ENCODE results near the gene GBP7.
"Not testable (repeated sequence)": the region's sequence is repeated elsewhere in the genome, so short reads cannot be mapped to it uniquely, and the experiment has no call there.

The GBP7 gene

GRCh38 chr1:89147678-89148658 lies 27.8 kb downstream of the GBP7 start:
- Histone ChIP-seq H3K4me1 (peaks cover 8% of the 10 kb centered on the region; the same call in 1 of the 2 replicates), H3K9me3 (no peaks in the 10 kb centered on the region), H4K20me1 (no peaks in the 10 kb centered on the region)

GRCh38 chr1:89146721-89147120 lies 29.1 kb downstream of the GBP7 start:
- H3K9ac ChIP-seq: no peak overlapping the region
- H4K20me1 ChIP-seq: no peaks in the 10 kb centered on the region
- TF ChIP-seq Cebpa-rat (IDR thresholded peaks at IDR 0.05): no peak
- no peak overlapping the region for H3K27ac ChIP-seq
- no peak overlapping the region for H3K4me2 ChIP-seq
- no peaks in the 10 kb centered on the region for H3K9me3 ChIP-seq
- H3K36me3 ChIP-seq: no peaks in the 10 kb centered on the region
- H3K27me3 ChIP-seq: no peaks in the 10 kb centered on the region
- H3K4me1 ChIP-seq: peaks cover 8% of the 10 kb centered on the region; the same call in 1 of the 2 replicates
- no peak overlapping the region for H3K4me3 ChIP-seq

More at GRCh38 chr1:89147678-89148658, 27.8 kb downstream of the GBP7 start:
- Histone ChIP-seq H3K27ac (no peak overlapping the region), H3K4me3 (no peak overlapping the region), H3K9ac (no peak overlapping the region), H3K27me3 (no peaks in the 10 kb centered on the region), H3K4me2 (no peak overlapping the region), H3K36me3 (no peaks in the 10 kb centered on the region)
- TF ChIP-seq Cebpa-rat (IDR thresholded peaks at IDR 0.05): no peak

- H3K4me1 ChIP-seq: peaks cover 8% of the 10 kb centered on the region; the same call in 1 of the 2 replicates
- H3K36me3 ChIP-seq: no peaks in the 10 kb centered on the region
- no peaks in the 10 kb centered on the region for H3K27me3 ChIP-seq
- no peak overlapping the region for H3K9ac ChIP-seq
- H3K4me2 ChIP-seq: no peak overlapping the region
- no peak for TF ChIP-seq Cebpa-rat (IDR thresholded peaks at IDR 0.05)
- H3K4me3 ChIP-seq: no peak overlapping the region
- no peak overlapping the region for H3K27ac ChIP-seq
- no peaks in the 10 kb centered on the region for H4K20me1 ChIP-seq
- no peaks in the 10 kb centered on the region for H3K9me3 ChIP-seq
Observed at GRCh38 chr1:89143484-89143883, 32.3 kb downstream of the GBP7 start.

GRCh38 chr1:89142160-89142559 lies 33.6 kb downstream of the GBP7 start:
- TF ChIP-seq Cebpa-rat (IDR thresholded peaks at IDR 0.05): no peak
- no peak overlapping the region for H3K4me3 ChIP-seq
- no peaks in the 10 kb centered on the region for H3K27me3 ChIP-seq
- H4K20me1 ChIP-seq: no peaks in the 10 kb centered on the region
- peaks cover 8% of the 10 kb centered on the region; the same call in 1 of the 2 replicates for H3K4me1 ChIP-seq
- no peak overlapping the region for H3K4me2 ChIP-seq
- H3K36me3 ChIP-seq: no peaks in the 10 kb centered on the region
- H3K9me3 ChIP-seq: no peaks in the 10 kb centered on the region
- no peak overlapping the region for H3K27ac ChIP-seq
- H3K9ac ChIP-seq: no peak overlapping the region

GRCh38 chr1:89133747-89134146 lies 42.1 kb downstream of the GBP7 start:
- no peak overlapping the region for H3K9ac ChIP-seq
- TF ChIP-seq Cebpa-rat (IDR thresholded peaks at IDR 0.05): no peak

GRCh38 chr1:89130716-89131115 lies 45.1 kb downstream of the GBP7 start:
- H3K36me3 ChIP-seq: peaks cover 3% of the 10 kb centered on the region; the same call in 1 of the 2 replicates

More at GRCh38 chr1:89133747-89134146, 42.1 kb downstream of the GBP7 start:
- H3K9me3 ChIP-seq: no peaks in the 10 kb centered on the region
- no peaks in the 10 kb centered on the region for H3K27me3 ChIP-seq
- H4K20me1 ChIP-seq: no peaks in the 10 kb centered on the region
- no peaks in the 10 kb centered on the region for H3K36me3 ChIP-seq
- H3K4me1 ChIP-seq: peaks cover 10% of the 10 kb centered on the region
- H3K4me3 ChIP-seq: no peak overlapping the region
- H3K27ac ChIP-seq: no peak overlapping the region
- H3K4me2 ChIP-seq: no peak overlapping the region

GRCh38 chr1:89129911-89130310 lies 45.9 kb downstream of the GBP7 start:
- Histone ChIP-seq H4K20me1 (no peaks in the 10 kb centered on the region), H3K9ac (no peak overlapping the region), H3K27ac (no peak overlapping the region), H3K4me3 (no peak overlapping the region), H3K4me2 (peak overlapping the region; percentile 68), H3K9me3 (no peaks in the 10 kb centered on the region; the same call in 1 of the 2 replicates), H3K27me3 (no peaks in the 10 kb centered on the region), H3K4me1 (peaks cover 14% of the 10 kb centered on the region), H3K36me3 (peaks cover 3% of the 10 kb centered on the region; the same call in 1 of the 2 replicates)
- no peak for TF ChIP-seq Cebpa-rat (IDR thresholded peaks at IDR 0.05)

More at GRCh38 chr1:89130716-89131115, 45.1 kb downstream of the GBP7 start:
- H3K4me1 ChIP-seq: peaks cover 13% of the 10 kb centered on the region
- no peak overlapping the region for H3K4me2 ChIP-seq
- H3K9me3 ChIP-seq: no peaks in the 10 kb centered on the region; the same call in 1 of the 2 replicates
- H3K4me3 ChIP-seq: no peak overlapping the region
- TF ChIP-seq Cebpa-rat (IDR thresholded peaks at IDR 0.05): no peak
- no peak overlapping the region for H3K27ac ChIP-seq
- H4K20me1 ChIP-seq: no peaks in the 10 kb centered on the region
- no peaks in the 10 kb centered on the region for H3K27me3 ChIP-seq
- H3K9ac ChIP-seq: no peak overlapping the region

- not testable (repeated sequence) for H3K36me3 ChIP-seq, H3K9me3 ChIP-seq, H3K4me3 ChIP-seq, H4K20me1 ChIP-seq, H3K27me3 ChIP-seq, H3K4me2 ChIP-seq, H3K9ac ChIP-seq
- Histone ChIP-seq H3K27ac (peak overlapping the region; percentile 62), H3K4me1 (peaks cover 14% of the 10 kb centered on the region)
Observed at GRCh38 chr1:89128003-89128458, 47.8 kb downstream of the GBP7 start.

- peaks cover 14% of the 10 kb centered on the region for H3K4me1 ChIP-seq
- not testable (repeated sequence) for H4K20me1 ChIP-seq, H3K27me3 ChIP-seq, H3K9ac ChIP-seq, H3K4me3 ChIP-seq, H3K27ac ChIP-seq, H3K9me3 ChIP-seq, H3K4me2 ChIP-seq, H3K36me3 ChIP-seq
Observed at GRCh38 chr1:89126602-89127565, 48.9 kb downstream of the GBP7 start.
